Measurements from ENCODE around the gene ADAMTS10. TPM values are rescaled to one million over a fixed set of nuclear protein-coding genes. Genes with fewer than 3 reads are reported as not detected.

The ADAMTS10 gene
- 0.36 TPM in 1 of 2 replicates, not detected in the other for total RNA-seq

GRCh38 chr19:8610041-8610935 is at the start of gene ADAMTS10:
TSS of gene ADAMTS10 (minus strand) at chr19:8610715. CDS start at chr19:8605710, 5,005 bp downstream.

GRCh38 chr19:8629996-8630683 is 19.6 kb upstream of the ADAMTS10 start, which contains the start of gene NFILZ:
TSS of gene NFILZ (plus strand) at chr19:8630633. CDS start at chr19:8676766, 46,133 bp downstream.

GRCh38 chr19:8577247-8577646 is 33.3 kb downstream of the ADAMTS10 start, which contains the start of gene MYO1F:
TSS of gene MYO1F (minus strand) at chr19:8577442. CDS start at chr19:8577309, 133 bp downstream.

Other genes with a start within 250 kb of the ADAMTS10 start
- gene ANGPTL4, start 246.6 kb downstream of the ADAMTS10 start, total RNA-seq = 3.4 and 5.9 TPM in 2 replicates
- gene RAB11B, start 220.4 kb downstream of the ADAMTS10 start, total RNA-seq = 53.3 and 120 TPM in 2 replicates
- gene MARCHF2, start 197.4 kb downstream of the ADAMTS10 start, total RNA-seq = 38.3 and 43.4 TPM in 2 replicates
- gene HNRNPM, start 165.7 kb downstream of the ADAMTS10 start, total RNA-seq = 34.9 and 76.1 TPM in 2 replicates
- 0.14 TPM in 1 of 2 replicates, not detected in the other for gene PRAM1, start 108.1 kb downstream of the ADAMTS10 start, total RNA-seq
- 0.68 and 5.3 TPM in 2 replicates for gene ZNF414, start 96.5 kb downstream of the ADAMTS10 start, total RNA-seq
- not detected in 2 replicates for gene MYO1F, start 33.3 kb downstream of the ADAMTS10 start, total RNA-seq
- not detected in 2 replicates for gene NFILZ, start 19.9 kb upstream of the ADAMTS10 start, total RNA-seq
- gene ACTL9, start 88.1 kb upstream of the ADAMTS10 start, total RNA-seq = not detected in 2 replicates
- gene OR2Z1, start 110.9 kb upstream of the ADAMTS10 start, total RNA-seq = not detected in 2 replicates
- gene ZNF558, start 221.6 kb upstream of the ADAMTS10 start, total RNA-seq = 37.7 and 58.8 TPM in 2 replicates
- not detected in 2 replicates for gene MBD3L1, start 221.7 kb upstream of the ADAMTS10 start, total RNA-seq

Data from nasal cavity respiratory epithelium epithelial cell of viscerocranial mucosa (primary cell).